Karpas-422 (cell line): Measurements from ENCODE around the gene SH3RF1. TPM values are rescaled to one million over a fixed set of nuclear protein-coding genes. Genes with fewer than 3 reads are reported as not detected.

Source experiments
- DNase-seq: peaks from one replicate; pipeline ENCODE4 v3.0.0-alpha.2; 2015
- H2AFZ ChIP-seq: fragments of 200-600 bp; sonication (generic); 2 replicates; pipeline ENCODE4 v1.6.1; 2014; ENCODE audit warnings: antibody characterized with exemption, low read length, mixed read lengths
- H3K27ac ChIP-seq: fragments of 200-600 bp; sonication (generic); 2 replicates; pipeline ENCODE4 v1.5.1; 2014; ENCODE audit warnings: mild to moderate bottlenecking, low read length, moderate library complexity
- H3K27me3 ChIP-seq: fragments of 200-600 bp; sonication (generic); 2 replicates; pipeline ENCODE4 v1.6.1; 2014; ENCODE audit warnings: low read length, mixed read lengths
- H3K36me3 ChIP-seq: fragments of 200-600 bp; sonication (generic); 2 replicates; pipeline ENCODE4 v1.6.1; 2014; ENCODE audit warnings: low read length, mixed read lengths; ENCODE audit not compliant: insufficient read depth
- H3K4me1 ChIP-seq: fragments of 200-600 bp; sonication (generic); 2 replicates; pipeline ENCODE4 v1.6.1; 2014; ENCODE audit warnings: mild to moderate bottlenecking, low read length, mixed read lengths
- H3K4me2 ChIP-seq: fragments of 200-600 bp; sonication (generic); 2 replicates; pipeline ENCODE4 v1.6.1; 2014; ENCODE audit warnings: low read length, low read depth, mild to moderate bottlenecking; ENCODE audit not compliant: poor library complexity, severe bottlenecking
- H3K4me3 ChIP-seq: fragments of 200-600 bp; sonication (generic); 2 replicates; pipeline ENCODE4 v1.5.1; 2014; ENCODE audit warnings: mild to moderate bottlenecking, antibody characterized with exemption, low read length, mixed read lengths
- H3K79me2 ChIP-seq: fragments of 200-600 bp; sonication (generic); 2 replicates; pipeline ENCODE4 v1.6.1; 2014; ENCODE audit warnings: mild to moderate bottlenecking, low read length, mixed read lengths
- H3K9ac ChIP-seq: fragments of 200-600 bp; sonication (generic); 2 replicates; pipeline ENCODE4 v1.6.0; 2014; ENCODE audit warnings: low read length
- H3K9me2 ChIP-seq: fragments of 200-600 bp; sonication (generic), shearing (Covaris generic); replicated peaks from 2 replicates; pipeline ENCODE4 v1.6.0; 2014; ENCODE audit warnings: mild to moderate bottlenecking, low read length, moderate library complexity; ENCODE audit not compliant: insufficient read depth
- H3K9me3 ChIP-seq: fragments of 300-700, 200-600 bp; sonication (generic); 2 replicates; pipeline ENCODE4 v1.6.1; 2014; ENCODE audit warnings: low read length, mixed read lengths
- H4K20me1 ChIP-seq: fragments of 200-600 bp; sonication (generic); 2 replicates; pipeline ENCODE4 v1.6.1; 2014; ENCODE audit warnings: mild to moderate bottlenecking, antibody characterized with exemption, low read length, low read depth; ENCODE audit not compliant: insufficient read depth
- total RNA-seq: library from RNA; depleted of rRNA; stranded (reverse); fragments of >200 nt; shearing (Covaris generic); gene quantifications from 2 replicates; pipeline ENCODE4 v1.2.3, GENCODE V29; 2014; ENCODE audit warnings: low replicate concordance

Gene SH3RF1
- total RNA-seq, 1 experiment from 2014 or later: not detected

DNA sequence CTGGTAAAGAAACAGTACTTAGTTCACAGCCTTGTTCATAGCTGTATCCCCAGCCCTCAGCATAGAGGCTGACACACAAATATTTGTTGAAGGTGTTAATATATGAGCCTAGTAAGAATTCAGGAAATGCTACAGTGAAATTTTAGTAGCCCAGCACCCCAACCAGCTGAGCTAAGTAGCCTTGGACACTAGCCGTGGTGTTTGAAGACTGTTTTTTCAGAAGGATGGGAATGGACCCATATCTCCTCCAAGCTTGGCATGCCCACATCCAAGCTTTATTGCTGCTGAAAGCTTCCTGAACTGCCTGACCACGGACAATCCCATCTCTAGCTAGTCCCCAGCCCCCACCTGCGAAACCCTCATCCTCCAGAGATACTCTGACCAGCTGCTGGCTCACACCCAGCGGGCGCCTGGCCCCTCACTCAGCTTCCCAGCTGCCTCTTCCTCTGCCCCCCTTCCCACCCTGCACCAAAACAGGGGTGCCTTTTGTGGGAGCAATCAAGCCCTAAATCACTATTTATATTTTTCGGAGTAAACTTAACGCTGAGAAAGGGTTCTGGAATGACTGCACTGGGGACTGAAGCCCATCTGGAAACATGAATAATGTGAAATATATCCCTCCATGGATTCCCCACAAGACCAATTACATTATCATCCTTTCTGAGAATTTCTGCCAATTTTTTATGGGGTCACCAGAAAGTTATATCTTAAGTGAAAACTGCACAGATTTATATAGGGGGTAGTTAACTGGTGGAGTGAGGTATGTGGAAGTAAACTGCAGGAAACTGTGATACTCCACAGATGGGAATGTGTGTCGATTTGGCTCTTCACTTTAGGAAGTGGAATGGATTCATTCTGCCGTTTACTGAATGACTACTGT lies 219.6 kb downstream of the SH3RF1 start:
- Histone ChIP-seq H3K4me2 (no peak overlapping the region), H3K79me2 (no peaks in the 10 kb centered on the region), H3K9ac (no peak overlapping the region), H3K4me3 (no peak overlapping the region), H3K9me2 (no peaks in the 10 kb centered on the region), H4K20me1 (no peaks in the 10 kb centered on the region), H3K27ac (no peak overlapping the region), H2AFZ (no peak overlapping the region), H3K27me3 (no peaks in the 10 kb centered on the region), H3K9me3 (no peaks in the 10 kb centered on the region), H3K36me3 (no peaks in the 10 kb centered on the region), H3K4me1 (no peaks in the 10 kb centered on the region)
- no peak for DNase-seq

DNA sequence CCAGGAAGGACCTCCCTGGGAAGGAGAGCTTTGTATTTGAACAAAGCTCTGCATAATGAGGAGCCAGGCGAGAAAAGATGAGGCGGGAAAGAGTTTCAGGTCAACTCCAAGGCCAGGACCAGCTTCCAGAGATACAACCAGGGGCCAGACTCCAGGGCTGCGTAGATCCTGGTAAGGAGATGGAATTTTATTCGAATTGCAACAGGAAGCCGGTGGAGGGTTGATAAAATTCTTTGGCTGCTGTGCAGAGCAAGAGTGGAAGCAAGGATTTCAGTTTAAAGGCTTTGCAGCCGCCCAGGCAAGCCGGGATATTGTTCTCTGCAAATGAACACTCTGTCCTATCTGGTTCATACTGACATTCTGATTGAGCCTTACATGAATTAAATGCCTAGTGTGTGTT lies 220.5 kb downstream of the SH3RF1 start:
- Histone ChIP-seq H4K20me1 (no peaks in the 10 kb centered on the region), H3K27me3 (no peaks in the 10 kb centered on the region), H3K79me2 (no peaks in the 10 kb centered on the region), H3K4me1 (no peaks in the 10 kb centered on the region), H3K4me2 (no peak overlapping the region), H3K9me3 (no peaks in the 10 kb centered on the region), H3K9ac (no peak overlapping the region), H3K27ac (no peak overlapping the region), H3K4me3 (no peak overlapping the region), H3K36me3 (no peaks in the 10 kb centered on the region), H3K9me2 (no peaks in the 10 kb centered on the region), H2AFZ (no peak overlapping the region)
- DNase-seq: no peak

DNA sequence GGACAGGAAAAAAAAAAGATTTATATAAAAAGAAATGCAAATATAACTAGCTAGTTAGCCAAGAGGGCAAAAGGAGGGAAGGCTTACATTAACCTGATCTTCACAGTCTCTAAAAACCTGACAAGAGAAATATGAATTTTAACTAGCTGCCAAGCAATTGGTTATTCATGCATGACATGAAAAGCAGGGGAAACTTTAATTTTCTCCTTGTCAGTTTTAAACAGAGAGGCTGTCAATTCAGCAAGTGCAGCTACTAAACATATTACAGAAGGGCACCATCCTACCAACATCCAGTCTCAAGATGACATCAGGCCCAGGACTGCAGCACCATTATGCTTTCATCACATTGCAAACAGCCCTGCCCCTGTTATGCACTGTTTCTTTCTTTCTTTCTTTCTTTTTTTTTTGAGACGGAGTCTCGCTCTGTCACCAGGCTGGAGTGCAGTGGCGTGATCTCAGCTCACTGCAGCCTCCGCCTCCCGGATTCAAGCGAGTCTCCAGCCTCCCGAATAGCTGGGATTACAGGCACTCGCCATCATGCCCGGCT lies 221.8 kb downstream of the SH3RF1 start:
- H3K9ac ChIP-seq: no peak overlapping the region
- H3K27me3 ChIP-seq: no peaks in the 10 kb centered on the region
- no peaks in the 10 kb centered on the region for H3K4me1 ChIP-seq
- H2AFZ ChIP-seq: no peak overlapping the region
- no peaks in the 10 kb centered on the region for H3K9me2 ChIP-seq
- H3K27ac ChIP-seq: no peak overlapping the region
- no peak overlapping the region for H3K4me3 ChIP-seq
- H3K79me2 ChIP-seq: no peaks in the 10 kb centered on the region
- no peaks in the 10 kb centered on the region for H3K9me3 ChIP-seq
- no peak overlapping the region for H3K4me2 ChIP-seq
- no peak for DNase-seq
- no peaks in the 10 kb centered on the region for H4K20me1 ChIP-seq
- no peaks in the 10 kb centered on the region for H3K36me3 ChIP-seq

DNA sequence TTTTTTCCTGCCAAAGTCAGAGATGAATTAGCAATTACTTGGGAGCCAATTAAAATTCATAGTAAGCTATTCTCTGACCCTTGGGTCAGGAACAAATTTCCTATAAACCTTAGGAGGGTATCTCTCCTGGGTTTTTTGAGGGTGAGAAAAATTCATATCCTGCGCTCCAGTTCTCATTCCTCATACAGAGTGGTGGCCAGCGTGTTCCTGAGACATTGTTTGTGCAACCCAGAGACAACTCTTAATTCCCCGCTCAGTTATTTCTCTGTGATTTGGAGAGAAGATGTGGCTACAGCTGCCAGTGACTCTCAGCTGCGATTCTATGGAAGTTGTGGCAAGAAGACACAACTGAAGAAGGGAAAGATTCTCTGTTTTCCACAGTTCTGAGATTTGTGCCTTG lies 222.8 kb downstream of the SH3RF1 start:
- no peak for DNase-seq
- H3K9me2 ChIP-seq: no peaks in the 10 kb centered on the region
- H3K79me2 ChIP-seq: no peaks in the 10 kb centered on the region
- H3K9me3 ChIP-seq: no peaks in the 10 kb centered on the region
- H3K4me3 ChIP-seq: no peak overlapping the region
- H3K27me3 ChIP-seq: no peaks in the 10 kb centered on the region
- H3K4me1 ChIP-seq: no peaks in the 10 kb centered on the region
- no peak overlapping the region for H2AFZ ChIP-seq
- H3K27ac ChIP-seq: no peak overlapping the region
- H3K4me2 ChIP-seq: no peak overlapping the region
- H4K20me1 ChIP-seq: no peaks in the 10 kb centered on the region
- no peaks in the 10 kb centered on the region for H3K36me3 ChIP-seq
- H3K9ac ChIP-seq: no peak overlapping the region

DNA sequence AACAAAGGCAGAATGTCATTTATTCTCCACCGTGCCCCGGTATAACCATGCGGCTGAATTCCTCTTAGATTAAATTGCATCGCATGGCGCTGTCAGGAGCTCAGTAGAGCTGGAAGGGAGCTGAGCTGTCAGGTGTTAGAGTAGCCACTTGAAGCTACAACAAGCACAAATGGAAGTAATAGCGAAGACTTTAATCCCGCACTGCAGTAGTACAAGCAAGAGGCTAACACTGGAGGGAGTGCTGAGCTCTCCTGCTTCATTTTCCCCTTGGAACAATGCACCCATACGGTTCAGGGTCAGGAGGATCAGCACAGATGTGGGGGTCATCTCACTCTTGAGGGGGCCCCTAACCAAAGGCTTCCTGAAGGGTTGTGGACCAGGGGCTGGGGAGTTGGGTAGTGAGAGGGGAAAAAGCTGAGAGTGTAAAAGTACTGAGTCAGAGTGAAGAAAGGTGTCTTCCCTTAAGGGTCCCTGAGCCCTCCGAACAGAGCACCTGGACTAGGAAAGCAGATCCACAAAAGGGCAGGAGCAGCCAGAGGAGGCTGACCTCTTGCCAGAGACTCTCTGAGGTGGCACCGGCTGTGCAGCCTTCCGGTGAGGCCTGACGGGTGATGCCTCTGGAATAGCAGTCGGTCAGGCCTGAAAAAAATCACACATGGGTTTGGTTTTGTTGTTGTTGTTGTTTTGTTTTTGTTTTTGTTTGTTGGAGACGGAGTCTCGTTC lies 224.7 kb downstream of the SH3RF1 start:
- H3K79me2 ChIP-seq: no peaks in the 10 kb centered on the region
- DNase-seq: no peak
- H3K27me3 ChIP-seq: no peaks in the 10 kb centered on the region
- H3K4me1 ChIP-seq: no peaks in the 10 kb centered on the region
- H3K9me2 ChIP-seq: no peaks in the 10 kb centered on the region
- no peak overlapping the region for H3K4me2 ChIP-seq
- no peaks in the 10 kb centered on the region for H3K36me3 ChIP-seq
- no peak overlapping the region for H2AFZ ChIP-seq
- H3K9ac ChIP-seq: no peak overlapping the region
- no peaks in the 10 kb centered on the region for H4K20me1 ChIP-seq
- H3K27ac ChIP-seq: no peak overlapping the region
- H3K9me3 ChIP-seq: no peaks in the 10 kb centered on the region
- H3K4me3 ChIP-seq: no peak overlapping the region

DNA sequence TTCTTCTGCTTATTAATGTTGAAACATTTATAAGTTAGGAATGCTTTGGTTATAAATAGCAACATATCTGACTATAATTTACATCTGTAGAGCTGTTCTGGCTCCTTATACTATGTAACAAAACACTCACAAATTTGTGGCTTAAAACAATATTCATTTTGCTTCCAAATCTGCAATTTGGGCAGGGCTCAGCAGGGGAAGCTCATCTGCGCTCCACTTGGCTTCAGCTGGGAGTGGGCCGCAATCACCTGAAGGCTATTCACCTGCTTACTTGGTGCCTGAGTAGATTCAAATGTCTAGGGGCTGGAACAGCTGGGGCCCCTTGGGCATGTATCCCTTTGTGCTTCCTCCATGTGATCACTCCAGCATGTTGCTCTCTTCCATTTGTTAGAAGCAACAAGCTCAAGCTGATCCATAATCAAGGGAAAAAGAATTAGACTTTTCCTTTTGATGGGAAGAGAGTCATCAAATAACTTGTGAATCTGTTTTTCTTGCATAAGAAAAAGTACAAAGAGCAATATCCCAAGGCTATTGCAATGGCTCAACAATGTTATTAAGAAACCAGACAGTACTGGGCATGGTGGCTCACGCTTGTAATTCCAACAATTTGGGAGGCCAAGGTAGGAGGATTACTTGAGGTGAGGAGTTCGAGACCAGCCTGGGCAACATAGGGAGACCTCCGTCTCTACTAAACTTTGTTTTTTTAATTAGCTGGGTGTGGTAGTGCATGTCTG lies 225.9 kb downstream of the SH3RF1 start:
- no peaks in the 10 kb centered on the region for H4K20me1 ChIP-seq
- no peaks in the 10 kb centered on the region for H3K4me1 ChIP-seq
- no peaks in the 10 kb centered on the region for H3K36me3 ChIP-seq
- no peaks in the 10 kb centered on the region for H3K9me2 ChIP-seq
- no peak overlapping the region for H2AFZ ChIP-seq
- H3K27ac ChIP-seq: no peak overlapping the region
- no peaks in the 10 kb centered on the region for H3K9me3 ChIP-seq
- no peak overlapping the region for H3K4me3 ChIP-seq
- no peak overlapping the region for H3K4me2 ChIP-seq
- no peak overlapping the region for H3K9ac ChIP-seq
- H3K79me2 ChIP-seq: no peaks in the 10 kb centered on the region
- no peak for DNase-seq
- H3K27me3 ChIP-seq: no peaks in the 10 kb centered on the region
